Heart left ventricle (tissue), 16 donors: ENCODE measurements around the gene C8A. TPM values are rescaled to one million over a fixed set of nuclear protein-coding genes. Genes with fewer than 3 reads are reported as not detected.

ENCODE experiments used
- ATAC-seq, 4 donors: fragments of 200-7000 bp; cut with Tn5 transposase; one replicate each; pipeline ENCODE4 v1.9.1; 2020 to 2022; ENCODE audit warnings: moderate library complexity in 4 of 4, mild to moderate bottlenecking in 3 of 4, moderate number of reproducible peaks in 1 of 4
- DNase-seq, 5 donors: peaks; one replicate each; pipeline ENCODE4 v3.0.0-alpha.2; 2020
- H3K27ac ChIP-seq, 12 donors: fragments of 200-600 bp; sonication (generic) in 4 of 12; one replicate each; pipeline versions ENCODE4 v1.5.0 to v1.8.0; 2016 to 2022; ENCODE audit warnings: mild to moderate bottlenecking in 2 of 12
- H3K27me3 ChIP-seq, 9 donors: fragments of 200-600 bp; sonication (generic) in 2 of 9; one replicate each; pipeline versions ENCODE4 v1.5.1 to v1.8.0; 2016 to 2022; ENCODE audit warnings: mild to moderate bottlenecking in 3 of 9
- H3K36me3 ChIP-seq, 9 donors: fragments of 200-600 bp; sonication (generic) in 2 of 9; one replicate each; pipeline versions ENCODE4 v1.5.0 to v1.8.0; 2018 to 2022; ENCODE audit warnings: mild to moderate bottlenecking in 2 of 9
- H3K4me1 ChIP-seq, 12 donors: fragments of 200-600 bp; sonication (generic) in 4 of 12; one replicate each; pipeline versions ENCODE4 v1.5.0 to v1.8.0; 2016 to 2022; ENCODE audit warnings: mild to moderate bottlenecking in 3 of 12
- H3K4me3 ChIP-seq, 12 donors: fragments of 200-600 bp; sonication (generic) in 4 of 12; one replicate each; pipeline versions ENCODE4 v1.5.0 to v1.8.0; 2017 to 2022; ENCODE audit warnings: mild to moderate bottlenecking in 9 of 12, moderate library complexity in 4 of 12
- H3K9me3 ChIP-seq, 12 donors: fragments of 200-600 bp; sonication (generic) in 4 of 12; one replicate each; pipeline versions ENCODE4 v1.5.0 to v1.8.0; 2016 to 2022; ENCODE audit warnings: mild to moderate bottlenecking in 1 of 12
- CTCF ChIP-seq, 12 donors: fragments of 200-600 bp; sonication (generic) in 4 of 12; IDR thresholded peaks; one replicate each; pipeline versions ENCODE4 v1.5.0 to v1.8.0; 2018 to 2022; ENCODE audit warnings: antibody characterized with exemption in 12 of 12, mild to moderate bottlenecking in 5 of 12
- POLR2A ChIP-seq, 2 donors: fragments of 450-650 bp; IDR thresholded peaks; one replicate each; pipeline ENCODE4 v1.6.1; 2017; ENCODE audit warnings: antibody characterized with exemption in 2 of 2, mild to moderate bottlenecking in 2 of 2, moderate library complexity in 2 of 2
- WGBS, 4 donors: extraction: QIAGEN DNeasy Blood & Tissue Kit in 2 of 4; methylation state at CpG; one replicate each; pipeline versions ENCODE4 v1.1.5 to v1.1.7; 2013 to 2018; 5-methylcytosine and 5-hydroxymethylcytosine counted together
- intact Hi-C, 10 donors: fragments of 100-400 bp; cut with DNase I; formaldehyde crosslinking; loops; one replicate each; pipeline versions ENCODE4 v1.11.1 to v1.14.2; 2022
- polyA plus RNA-seq, 2 donors: library from polyadenylated mRNA; stranded (reverse); fragments of 200-250 nt; gene quantifications; one replicate each; pipeline ENCODE4 v1.2.3, GENCODE V29; 2013
- total RNA-seq, 9 donors: library from RNA; depleted of rRNA in 2 of 9; stranded (reverse); fragments of >200 nt in 2 of 9; fragmentation: NEBNext Ultra II Directional in 3 of 9; extraction: Animal tissue kit (Norgen Biotek cat#: 25700) in 3 of 9; gene quantifications; one replicate each; pipeline versions ENCODE4 v1.1.0 to v1.2.4, GENCODE V29; 2016 to 2023
- donor health status: ischemic (EF 13 %, LVEDD 7.1; RV severe dilation, severe dysfunction).
- donor health status: healthy with polysubstance abuse.
- donor health status: DM: no; HTN: yes; CAD: no.
- donor health status: DM: no; HTN: no; CAD: no.
- donor health status: ischemic (EF 25% LVEDD 6.9; RV normal size, moderate dysfunction).
- donor health status: ischemic (EF 25% LVEDD 5.7; RV mildly dilated, moderate dysfunction).
- donor health status: healthy.
- donor health status: DM: yes; HTN: yes; CAD: no.
- donor health status: ischemic (EF 35%, LVEDD 5.7; RV mildly dilated, moderate dysfunction).
- donor health status: nonischemic (EF 11% LVEDD 7.7; RV severe dilation, severe dysfunction).
- donor health status: DM: yes; HTN: yes; CAD: no.
- donor health status: PGD.
- donor health status: ischemic (EF 29% LVEDD 5.4; RV normal size, mild dysfunction).
- donor health status: nonischemic (EF 23%, LVEDD 6.1; RV moderate dilation, normal function).

C8A gene
- total and polyA plus RNA-seq, 11 donors: not detected

GRCh38 chr1:56867491-56867890, 12.9 kb downstream of the C8A start:
- H3K27ac ChIP-seq: no peak overlapping the region
- ATAC-seq (no peak), DNase-seq (no peak)
- H3K9me3 ChIP-seq: peaks cover 0 to 5% (median 0%) of the 10 kb centered on the region in 12 donors
- intact Hi-C loops: no loop called here
- no peak overlapping the region for H3K4me3 ChIP-seq
- WGBS, 4 donors: 85 to 89% (median 87%) methylated on average over 5 of the region's 5 CpGs
- TF ChIP-seq POLR2A (IDR thresholded peaks at IDR 0.05): no peak
- TF ChIP-seq CTCF (IDR thresholded peaks at IDR 0.05): no peak
- peaks cover 0 to 6% (median 0%) of the 10 kb centered on the region in 9 donors for H3K27me3 ChIP-seq
- peaks cover 0 to 3% (median 0%) of the 10 kb centered on the region in 12 donors for H3K4me1 ChIP-seq
- no peaks in the 10 kb centered on the region for H3K36me3 ChIP-seq

- no peak for DNase-seq
- H3K4me1 ChIP-seq: peaks cover 0 to 4% (median 0%) of the 10 kb centered on the region in 12 donors
- TF ChIP-seq POLR2A (IDR thresholded peaks at IDR 0.05): no peak
- no peak for TF ChIP-seq CTCF (IDR thresholded peaks at IDR 0.05)
- ATAC-seq: no peak
- H3K36me3 ChIP-seq: no peaks in the 10 kb centered on the region
- H3K27me3 ChIP-seq: peaks cover 0 to 6% (median 0%) of the 10 kb centered on the region in 9 donors
- intact Hi-C loops: no loop called here
- peaks cover 0 to 5% (median 0%) of the 10 kb centered on the region in 12 donors for H3K9me3 ChIP-seq
- no peak overlapping the region for H3K27ac ChIP-seq
- WGBS, 4 donors: 54 to 66% (median 65%) methylated on average over 2 of the region's 2 CpGs
- H3K4me3 ChIP-seq: no peak overlapping the region
These were observed 14.2 kb downstream of the C8A start for GRCh38 chr1:56868761-56869160.

- intact Hi-C loops: no loop called here
- ATAC-seq: no peak
These were observed 18.0 kb downstream of the C8A start for GRCh38 chr1:56872597-56872996.

GRCh38 chr1:56873213-56873612, 18.6 kb downstream of the C8A start:
- TF ChIP-seq CTCF (IDR thresholded peaks at IDR 0.05): no peak
- TF ChIP-seq POLR2A (IDR thresholded peaks at IDR 0.05): no peak
- 83 to 100% (median 88%) methylated on average over 1 of the region's 1 CpG for WGBS, 4 donors
- H3K9me3 ChIP-seq: no peaks in the 10 kb centered on the region

More at GRCh38 chr1:56872597-56872996, 18.0 kb downstream of the C8A start:
- Histone ChIP-seq H3K4me1 (peaks cover 0 to 4% (median 0%) of the 10 kb centered on the region in 12 donors), H3K27ac (no peak overlapping the region), H3K27me3 (peaks cover 0 to 6% (median 0%) of the 10 kb centered on the region in 9 donors), H3K4me3 (no peak overlapping the region), H3K9me3 (no peaks in the 10 kb centered on the region), H3K36me3 (no peaks in the 10 kb centered on the region)
- no peak for TF ChIP-seq POLR2A (IDR thresholded peaks at IDR 0.05)
- no peak for TF ChIP-seq CTCF (IDR thresholded peaks at IDR 0.05)
- no peak for DNase-seq

More at GRCh38 chr1:56873213-56873612, 18.6 kb downstream of the C8A start:
- intact Hi-C loops: no loop called here
- Histone ChIP-seq H3K27me3 (peaks cover 0 to 2% (median 0%) of the 10 kb centered on the region in 9 donors), H3K36me3 (no peaks in the 10 kb centered on the region), H3K27ac (no peak overlapping the region), H3K4me1 (peaks cover 0 to 5% (median 0%) of the 10 kb centered on the region in 12 donors), H3K4me3 (no peak overlapping the region)
- ATAC-seq (no peak), DNase-seq (no peak)
